HS-5 (cell line): Measurements from ENCODE around the gene TAF10.

Source experiments
- DNase-seq: peaks from one replicate; pipeline ENCODE4 v3.0.0-alpha.2; 2012; ENCODE audit warnings: low read depth

The TAF10 gene

GRCh38 chr11:6607190-6607795 lies 4.7 kb downstream of the TAF10 start:
- no peak for DNase-seq

- peak; percentile 84 for DNase-seq
Observed at GRCh38 chr11:6606471-6607189, 5.4 kb downstream of the TAF10 start.

- no peak for DNase-seq
Observed at GRCh38 chr11:6604790-6605189, 7.2 kb downstream of the TAF10 start.

DNA sequence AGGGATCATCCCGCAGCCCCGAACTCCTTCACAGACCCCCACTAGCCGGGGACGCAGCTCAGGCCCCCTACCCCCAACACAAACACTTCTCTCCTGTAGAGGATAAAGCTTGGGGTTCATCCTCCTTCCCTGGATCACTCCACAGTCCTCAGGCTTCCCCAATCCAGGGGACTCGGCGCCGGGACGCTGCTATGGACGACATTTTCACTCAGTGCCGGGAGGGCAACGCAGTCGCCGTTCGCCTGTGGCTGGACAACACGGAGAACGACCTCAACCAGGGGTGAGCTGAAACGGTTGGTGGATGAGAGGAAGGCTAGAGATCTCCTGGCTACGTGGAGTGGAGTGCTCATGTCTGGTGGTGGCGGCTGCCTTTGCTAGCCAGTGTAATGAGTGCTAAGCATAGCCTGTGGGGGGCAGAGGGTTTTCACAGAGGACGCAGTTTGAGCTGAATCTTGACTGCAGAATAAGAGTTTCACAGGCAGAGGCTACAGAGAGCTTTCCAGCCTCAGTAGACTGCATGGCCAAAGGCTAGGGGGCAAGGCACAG lies 7.9 kb downstream of the TAF10 start:
- no peak for DNase-seq

DNA sequence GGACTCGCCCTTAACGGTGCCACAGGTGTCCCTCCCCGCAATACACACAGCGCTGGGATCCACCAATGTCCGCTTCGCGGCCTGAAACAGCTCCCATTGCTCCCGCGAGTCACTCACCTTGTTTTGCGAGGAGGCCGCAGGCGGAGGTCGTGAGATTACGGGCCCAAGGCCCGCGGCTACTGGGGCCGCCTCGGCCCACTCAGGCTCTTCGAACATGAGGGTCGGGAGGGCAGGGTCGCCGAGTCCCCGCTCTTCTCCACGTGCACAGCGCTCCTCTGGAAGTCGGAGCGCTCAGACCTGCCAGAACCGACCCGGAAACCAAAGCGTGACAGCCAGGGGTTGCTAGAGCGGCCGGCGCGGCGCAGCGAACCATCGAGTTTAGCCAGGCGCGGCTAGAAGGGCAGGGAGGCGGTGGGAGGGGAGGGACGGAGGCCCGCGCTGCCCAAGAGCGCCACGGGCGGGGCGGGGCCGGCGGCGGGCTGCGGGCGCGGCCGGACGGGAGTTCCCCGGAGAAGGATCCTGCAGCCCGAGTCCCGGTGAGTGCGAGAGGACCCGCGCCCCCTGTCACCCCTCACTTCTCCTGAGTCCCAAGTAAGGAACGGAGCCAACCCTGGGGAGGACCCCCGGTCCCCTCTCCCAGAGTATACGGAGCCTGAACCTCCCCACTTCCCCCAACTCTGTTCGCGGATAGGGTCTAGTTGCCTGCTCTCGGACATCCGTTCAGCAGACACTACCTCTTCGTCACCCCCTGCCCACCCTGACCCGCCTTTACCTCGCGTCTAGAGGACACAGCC lies 8.5 kb downstream of the TAF10 start, which contains the start of the genes ILK and RRP8:
Gene ILK, plus strand, starts transcription at position 488 of the 794 bp plus-strand sequence. CDS start 498 bp downstream, outside the sequence.
Gene RRP8, minus strand, starts transcription at position 330 of the 794 bp plus-strand sequence. Its CDS starts 114 bp downstream, at position 216.
- DNase-seq, result no peak

DNA sequence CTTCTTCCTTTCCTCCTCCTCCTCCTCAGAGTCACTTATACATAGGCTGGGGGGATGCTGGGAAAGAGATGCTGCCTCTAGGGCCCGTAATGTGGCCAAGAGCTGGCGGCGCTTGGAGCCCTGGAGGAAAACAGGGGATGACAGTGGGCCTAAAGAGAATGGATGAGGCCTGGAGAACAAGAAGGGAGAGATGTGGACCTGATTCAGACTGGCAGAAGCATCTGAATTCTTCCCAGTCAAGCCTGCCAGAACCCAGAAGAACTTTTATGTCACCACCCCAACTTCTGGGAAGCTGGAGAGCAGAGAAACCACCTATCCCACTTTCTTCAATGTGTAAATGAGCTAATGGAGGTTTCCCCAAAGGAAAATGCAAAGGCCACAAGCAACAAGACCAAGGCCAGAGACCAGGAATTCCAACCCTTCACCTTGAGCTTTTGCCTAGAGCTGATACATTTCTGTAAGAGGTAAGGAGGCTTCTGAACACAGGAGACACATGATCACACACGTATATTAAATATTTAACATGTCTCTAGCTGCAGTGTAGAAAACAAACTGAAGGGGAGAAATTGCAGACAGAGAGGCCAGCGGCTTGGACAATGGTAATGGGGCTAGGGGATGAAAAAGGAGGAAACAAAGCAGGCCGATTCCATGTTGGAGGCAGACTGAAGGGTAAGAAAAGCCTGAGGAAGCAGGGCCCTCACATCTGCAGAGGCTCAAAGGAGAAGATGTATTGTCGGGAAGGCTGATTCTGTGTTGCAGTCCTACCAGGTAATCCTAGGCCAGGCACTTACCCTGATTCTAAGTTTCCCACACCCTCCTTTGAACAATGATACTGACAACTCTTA lies 9.7 kb downstream of the TAF10 start:
- DNase-seq, result no peak

- DNase-seq, result no peak
Observed at GRCh38 chr11:6601041-6601461, 11.0 kb downstream of the TAF10 start.

DNA sequence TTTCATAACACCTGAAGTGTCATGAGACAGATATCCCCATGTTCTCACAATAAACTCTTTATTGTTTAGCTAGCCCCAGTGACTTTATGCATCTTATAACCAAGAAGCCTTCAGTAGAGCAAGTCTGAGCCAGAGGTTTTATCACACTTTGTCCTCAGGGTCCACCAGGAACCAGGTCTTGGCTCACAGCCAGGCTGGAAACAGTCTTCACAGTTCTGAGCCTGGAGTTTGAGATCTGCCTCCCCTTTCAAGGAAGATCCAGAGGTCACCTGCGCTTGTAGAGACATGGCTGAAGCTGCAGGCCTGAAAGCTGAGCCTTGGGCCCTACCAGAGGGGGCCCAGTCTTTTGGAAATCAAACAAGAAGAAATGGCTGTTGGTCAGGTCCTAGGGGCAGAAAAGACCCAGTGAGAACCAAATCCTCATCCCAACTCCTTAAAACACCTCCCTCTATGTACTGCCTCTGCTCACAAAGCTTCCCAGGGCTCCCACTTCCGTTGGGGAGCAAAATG lies 12.1 kb downstream of the TAF10 start:
- DNase-seq, result no peak

GRCh38 chr11:6599449-6599848 lies 12.6 kb downstream of the TAF10 start:
- DNase-seq, result no peak

DNA sequence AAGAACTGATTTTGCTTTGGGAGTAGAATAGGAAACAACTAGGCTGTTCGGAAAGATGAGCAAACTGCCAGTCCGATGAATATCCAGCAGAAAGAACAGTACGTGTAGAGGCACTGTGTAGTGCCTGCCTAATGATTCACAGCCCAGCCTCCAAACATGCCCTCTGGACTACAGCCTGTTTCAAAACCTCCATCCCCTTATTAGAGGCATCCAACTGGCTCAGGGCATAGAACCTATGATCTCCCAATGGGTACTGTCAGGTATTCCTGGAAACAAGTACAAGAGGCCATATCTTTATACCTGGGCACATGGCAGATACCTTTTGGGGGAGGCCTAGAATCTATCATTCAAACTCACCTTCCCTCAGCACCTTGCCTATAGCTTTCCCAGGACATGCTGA lies 13.5 kb downstream of the TAF10 start:
- no peak for DNase-seq

GRCh38 chr11:6596239-6596877 lies 15.7 kb downstream of the TAF10 start:
- no peak for DNase-seq

GRCh38 chr11:6594142-6594768 lies 17.8 kb downstream of the TAF10 start:
- DNase-seq, result no peak

DNA sequence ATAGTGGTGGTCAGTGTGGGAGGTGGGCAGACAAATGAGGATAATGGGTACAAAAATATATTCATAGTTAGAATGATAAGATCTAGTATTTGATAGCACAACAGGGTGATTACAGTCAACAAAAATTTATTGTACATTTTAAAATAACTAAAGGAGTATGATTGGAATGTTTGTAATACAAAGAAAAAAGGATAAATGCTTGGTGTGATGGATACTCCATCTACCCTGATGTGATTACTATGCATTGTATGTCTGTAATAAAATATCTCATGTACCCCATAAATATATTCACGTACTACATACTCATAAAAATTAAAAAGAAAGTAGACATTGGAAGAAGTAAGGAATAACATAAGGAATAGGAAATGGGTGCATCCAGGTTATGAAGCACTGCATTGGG lies 24.0 kb downstream of the TAF10 start:
- DNase-seq, result no peak

DNA sequence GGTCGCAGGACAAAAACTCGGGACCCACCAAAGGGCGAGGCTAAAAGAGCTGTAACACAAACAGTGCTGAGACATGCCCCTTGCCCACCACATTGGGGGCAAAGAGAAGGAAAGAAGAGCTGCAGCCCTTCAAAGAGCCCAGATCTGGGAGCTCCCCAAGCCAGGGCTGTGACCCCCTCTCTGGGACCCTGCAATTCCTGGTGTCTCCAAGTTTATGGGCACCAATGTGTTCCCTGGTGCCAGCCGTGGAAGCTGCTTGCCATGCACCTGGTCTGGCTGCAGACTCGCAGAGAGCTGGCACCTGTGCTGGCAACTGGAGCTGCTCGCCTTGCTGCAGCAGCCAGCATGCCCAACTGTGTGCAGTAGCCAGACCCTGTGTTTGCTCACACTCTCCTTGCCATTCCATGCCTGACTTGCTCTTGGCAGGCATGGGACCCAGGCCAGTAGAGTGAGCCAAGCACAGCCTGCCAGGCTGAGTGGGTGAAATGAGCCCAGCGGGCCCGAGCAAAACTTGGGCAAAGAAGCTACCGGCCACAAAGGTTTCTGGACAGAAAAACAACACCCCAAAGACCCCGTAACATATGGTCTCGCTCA lies 24.6 kb downstream of the TAF10 start:
- DNase-seq, result no peak

DNA sequence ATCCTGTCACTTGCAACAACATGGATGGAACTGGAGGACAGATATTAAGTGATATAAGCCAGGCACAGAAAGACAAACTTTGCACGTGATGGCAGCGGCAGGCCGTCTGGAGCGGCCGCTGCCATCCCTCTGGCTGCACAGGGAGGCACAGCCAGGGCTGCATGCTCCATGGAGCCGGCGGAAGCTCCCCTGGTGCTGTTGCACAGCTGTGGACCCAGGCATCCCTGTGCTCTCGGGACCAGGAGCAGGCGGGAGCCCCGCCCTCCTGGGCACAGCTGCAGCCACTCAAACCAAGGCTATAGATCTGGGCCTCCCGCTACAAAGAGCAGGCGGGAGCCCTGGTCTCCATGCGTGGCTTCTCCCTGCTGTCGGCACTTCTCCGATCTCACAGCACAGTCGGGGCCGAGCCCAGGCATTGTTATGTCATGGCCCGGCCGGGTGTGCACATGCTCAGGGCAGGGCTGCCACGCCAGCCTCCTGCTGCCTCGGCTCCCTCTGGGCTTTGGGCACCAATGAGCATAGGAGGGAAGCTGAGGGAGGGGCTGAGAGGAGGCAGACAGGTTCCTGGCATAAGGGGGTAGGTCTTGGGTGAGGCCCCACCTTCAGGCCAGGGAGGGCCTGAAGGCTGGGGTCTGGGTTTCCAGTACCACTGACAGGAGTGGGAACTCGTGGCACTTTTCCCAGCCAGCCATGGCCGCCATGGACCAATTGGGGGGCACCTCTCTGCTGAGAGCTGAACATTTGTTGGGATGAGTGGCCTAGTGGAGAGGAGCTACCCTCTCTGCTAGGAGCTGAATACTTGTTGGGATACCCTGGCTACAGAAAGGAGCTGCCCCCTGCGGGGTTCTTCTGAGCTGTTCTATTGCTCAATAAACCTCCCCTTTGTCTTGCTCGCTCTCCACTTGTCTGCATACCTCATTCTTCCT lies 25.3 kb downstream of the TAF10 start:
- no peak for DNase-seq

DNA sequence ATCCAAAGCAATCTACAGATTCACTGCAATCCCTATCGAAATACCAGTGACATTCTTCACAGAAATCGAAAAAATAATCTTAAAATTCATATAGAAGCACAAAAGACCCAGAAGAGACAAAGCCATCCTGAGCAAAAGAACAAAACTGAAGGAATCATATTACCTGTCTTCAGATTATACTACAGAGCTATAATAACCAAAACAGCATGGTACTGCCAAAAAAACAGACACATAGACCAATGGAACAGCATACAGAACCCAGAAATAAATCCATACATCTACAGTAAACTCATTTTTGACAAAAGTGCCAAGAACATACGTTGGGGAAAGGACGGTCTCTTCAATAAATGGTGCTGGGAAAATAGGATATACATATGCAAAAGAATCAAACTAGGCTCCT lies 27.5 kb downstream of the TAF10 start:
- no peak for DNase-seq

GRCh38 chr11:6583584-6583983 lies 28.4 kb downstream of the TAF10 start:
- DNase-seq, result no peak

GRCh38 chr11:6579681-6580080 lies 32.3 kb downstream of the TAF10 start:
- no peak for DNase-seq

DNA sequence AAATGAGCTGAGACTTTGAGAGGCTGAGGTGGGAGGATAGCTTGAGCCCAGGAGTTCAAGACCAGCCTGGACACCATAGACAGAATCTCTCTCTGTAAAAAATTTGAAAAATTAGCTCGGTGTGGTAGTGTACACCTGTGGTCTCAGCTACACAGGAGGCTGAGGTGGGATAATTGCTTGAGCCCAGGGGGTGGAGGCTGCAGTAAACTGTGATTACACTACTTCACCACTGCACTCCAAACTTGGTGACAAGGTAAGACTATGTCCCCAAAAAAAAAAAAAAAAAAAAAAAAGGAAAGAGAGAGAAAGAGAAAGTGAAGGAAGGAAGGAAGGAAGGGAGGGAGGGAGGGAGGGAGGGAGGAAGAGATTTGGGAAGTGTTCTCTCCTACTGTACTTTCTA lies 33.9 kb downstream of the TAF10 start:
- DNase-seq, result no peak
